Measurements from ENCODE around the gene LCE5A. TPM values are rescaled to one million over a fixed set of nuclear protein-coding genes. Genes with fewer than 3 reads are reported as not detected.

The LCE5A gene
- total RNA-seq: not detected

GRCh38 chr1:152510503-152510902, at the start of gene LCE5A:
TSS of gene LCE5A (plus strand) at chr1:152510803. CDS start at chr1:152511535, 732 bp downstream.
- Histone ChIP-seq H3K27ac (no peak within 1 kb of the TSS), H3K27me3 (peaks cover 9% of the 10 kb centered on the region), H3K4me1 (no peaks in the 10 kb centered on the region), H3K9ac (ENCODE audit: low read depth in 2 of 2, low read length in 2 of 2) (no peak within 1 kb of the TSS), H3K36me3 (no peaks in the 10 kb centered on the region), H3K9me3 (no peaks in the 10 kb centered on the region), H3K4me3 (no peak within 1 kb of the TSS)
- TF ChIP-seq CTCF (IDR thresholded peaks at IDR 0.05): no peak
- intact Hi-C loops (cut with DNase I): no loop called here
- no peak for DNase-seq

DNA sequence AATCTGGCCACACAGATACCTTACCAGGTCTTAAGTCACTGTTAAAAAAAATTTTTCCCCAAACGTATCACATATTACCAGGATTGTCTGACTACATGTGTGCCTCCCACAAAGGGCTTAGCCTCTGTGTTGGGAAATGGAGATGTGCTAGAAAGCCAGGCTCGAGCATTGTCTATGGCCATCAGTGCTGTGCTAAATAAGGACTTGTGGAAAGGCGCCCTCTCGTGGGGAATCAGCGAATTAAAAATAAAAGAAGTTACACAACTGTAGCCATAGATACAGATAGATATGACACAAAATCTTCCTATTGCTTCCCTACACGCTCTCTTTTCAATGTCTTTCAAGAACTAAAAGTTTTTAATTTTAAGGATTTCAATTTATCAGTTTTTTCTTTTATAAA, 49.1 kb upstream of the LCE5A start:
- Histone ChIP-seq H3K4me1 (no peaks in the 10 kb centered on the region), H3K4me3 (no peak overlapping the region), H3K9me3 (no peaks in the 10 kb centered on the region), H3K36me3 (no peaks in the 10 kb centered on the region), H3K27me3 (no peaks in the 10 kb centered on the region), H3K27ac (no peak overlapping the region), H3K9ac (ENCODE audit: low read depth in 2 of 2, low read length in 2 of 2) (no peak overlapping the region)
- peak; percentile 66 for DNase-seq
- peak; percentile 59 for TF ChIP-seq CTCF (IDR thresholded peaks at IDR 0.05)
- intact Hi-C loops (cut with DNase I): no loop called here

- intact Hi-C loops (cut with DNase I): no loop called here
- no peak for TF ChIP-seq CTCF (IDR thresholded peaks at IDR 0.05)
- Histone ChIP-seq H3K9me3 (no peaks in the 10 kb centered on the region), H3K27ac (no peak overlapping the region), H3K36me3 (no peaks in the 10 kb centered on the region), H3K27me3 (no peaks in the 10 kb centered on the region), H3K4me1 (no peaks in the 10 kb centered on the region), H3K9ac (ENCODE audit: low read depth in 2 of 2, low read length in 2 of 2) (no peak overlapping the region), H3K4me3 (no peak overlapping the region)
- DNase-seq: no peak
Measured at GRCh38 chr1:152462636-152463035, 48.0 kb upstream of the LCE5A start.

DNA sequence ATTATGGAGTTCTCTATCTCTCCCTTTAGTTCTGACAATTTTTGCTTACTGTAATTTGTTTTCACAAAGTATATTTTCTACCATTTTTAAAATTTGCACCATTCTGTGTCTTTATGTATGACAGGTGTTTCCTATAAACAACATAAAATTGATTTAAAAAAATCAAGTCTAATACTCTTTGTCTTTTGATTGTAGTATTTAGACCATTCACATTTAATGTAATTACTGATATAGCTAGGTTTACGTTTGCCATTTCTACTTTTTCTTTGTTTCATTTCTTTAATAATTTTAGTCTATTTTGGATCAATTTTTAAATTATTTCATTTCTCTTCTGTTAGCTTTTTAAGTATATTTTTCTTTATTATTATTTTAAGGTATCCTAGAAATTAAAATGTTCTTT, 44.4 kb upstream of the LCE5A start:
- Histone ChIP-seq H3K27ac (no peak overlapping the region), H3K9ac (ENCODE audit: low read depth in 2 of 2, low read length in 2 of 2) (no peak overlapping the region), H3K27me3 (no peaks in the 10 kb centered on the region), H3K9me3 (no peaks in the 10 kb centered on the region), H3K36me3 (no peaks in the 10 kb centered on the region), H3K4me3 (no peak overlapping the region), H3K4me1 (no peaks in the 10 kb centered on the region)
- no peak for TF ChIP-seq CTCF (IDR thresholded peaks at IDR 0.05)
- DNase-seq: no peak
- intact Hi-C loops (cut with DNase I): no loop called here

DNA sequence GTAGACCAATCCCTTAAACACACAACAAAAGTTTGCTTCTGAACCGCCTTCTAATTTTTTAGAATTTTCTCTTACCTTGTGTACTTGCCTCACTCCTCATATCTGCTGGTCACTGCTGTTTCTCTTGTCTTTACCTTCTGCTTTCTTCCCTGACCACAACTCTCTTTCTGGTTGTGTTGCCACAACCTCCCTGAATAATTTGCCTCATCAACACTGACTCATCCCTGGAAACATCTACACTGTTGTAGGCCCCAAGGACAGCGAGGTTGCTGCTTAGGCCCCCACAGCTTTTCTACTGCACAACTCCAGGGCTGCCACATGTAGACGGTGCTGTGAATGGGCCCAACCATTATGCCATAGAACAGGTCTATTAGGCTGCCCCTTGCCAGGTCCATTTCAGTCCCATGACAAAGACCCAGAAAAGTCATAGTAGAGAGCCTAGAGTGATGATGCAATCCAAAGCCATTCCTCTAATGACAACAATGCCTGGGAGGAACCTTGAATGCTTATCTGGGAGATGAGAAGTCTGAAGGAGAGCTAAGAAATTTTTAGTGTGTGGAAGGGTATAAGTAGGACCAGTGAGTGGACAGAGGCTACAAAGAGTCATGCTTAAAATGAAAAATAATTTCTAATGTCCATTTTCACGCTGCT, 36.6 kb upstream of the LCE5A start:
- DNase-seq: no peak
- intact Hi-C loops (cut with DNase I): no loop called here
- TF ChIP-seq CTCF (IDR thresholded peaks at IDR 0.05): no peak
- Histone ChIP-seq H3K4me3 (no peak overlapping the region), H3K36me3 (no peaks in the 10 kb centered on the region), H3K9me3 (no peaks in the 10 kb centered on the region), H3K27ac (no peak overlapping the region), H3K27me3 (no peaks in the 10 kb centered on the region), H3K4me1 (no peaks in the 10 kb centered on the region), H3K9ac (ENCODE audit: low read depth in 2 of 2, low read length in 2 of 2) (no peak overlapping the region)

Measured in colonic mucosa (tissue), 4 donors.